GM15510 (cell line): ENCODE results near the gene LRFN3.
A peak's percentile ranks its signal among the peaks of the same experiment; 100 is the strongest.

Experiments
- POLR2A ChIP-seq: IDR thresholded peaks from 3 replicates; pipeline ENCODE4 v1.6.1; 2011; ENCODE audit warnings: borderline replicate concordance; ENCODE audit not compliant: insufficient read length; ENCODE audit errors: extremely low read depth

Gene LRFN3

DNA sequence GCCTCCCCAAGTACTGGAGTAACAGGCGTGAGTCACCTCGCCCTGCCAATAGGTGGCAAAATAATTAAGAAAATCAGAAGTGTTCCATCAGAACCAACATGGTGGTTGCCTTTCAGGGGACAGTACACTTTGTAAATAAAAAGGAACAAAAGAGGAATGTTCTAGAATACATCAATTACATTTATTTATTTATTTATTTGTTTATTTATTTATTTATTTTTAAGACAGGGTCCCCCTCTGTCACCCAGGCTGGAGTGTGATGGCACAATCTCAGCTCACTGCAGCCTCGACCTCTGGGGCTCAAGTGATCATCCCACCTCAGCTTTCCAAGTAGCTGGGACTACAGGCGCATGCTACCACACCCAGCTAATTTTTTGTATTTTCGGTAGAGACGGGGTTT is 15.2 kb upstream of the LRFN3 start:
- TF ChIP-seq POLR2A: no peak

DNA sequence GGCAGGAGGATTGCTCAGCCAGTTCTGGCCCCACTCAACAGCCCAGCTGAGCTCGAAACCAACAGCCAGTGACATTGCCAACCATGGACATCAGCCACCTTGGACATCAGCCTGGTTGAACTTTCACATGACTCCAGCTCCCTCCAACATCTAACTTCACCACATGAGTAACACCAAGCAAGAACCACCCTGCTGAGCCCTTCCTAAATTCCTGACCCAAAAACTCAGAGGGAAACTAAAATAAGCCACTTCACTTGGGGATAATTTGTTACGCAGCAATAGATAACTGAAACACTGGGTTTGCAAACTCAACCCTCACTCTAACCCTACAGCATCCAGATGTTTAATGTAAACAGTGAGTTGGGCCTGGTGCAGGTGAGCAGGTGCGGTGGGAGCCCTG is 10.7 kb upstream of the LRFN3 start:
- TF ChIP-seq POLR2A: no peak

DNA sequence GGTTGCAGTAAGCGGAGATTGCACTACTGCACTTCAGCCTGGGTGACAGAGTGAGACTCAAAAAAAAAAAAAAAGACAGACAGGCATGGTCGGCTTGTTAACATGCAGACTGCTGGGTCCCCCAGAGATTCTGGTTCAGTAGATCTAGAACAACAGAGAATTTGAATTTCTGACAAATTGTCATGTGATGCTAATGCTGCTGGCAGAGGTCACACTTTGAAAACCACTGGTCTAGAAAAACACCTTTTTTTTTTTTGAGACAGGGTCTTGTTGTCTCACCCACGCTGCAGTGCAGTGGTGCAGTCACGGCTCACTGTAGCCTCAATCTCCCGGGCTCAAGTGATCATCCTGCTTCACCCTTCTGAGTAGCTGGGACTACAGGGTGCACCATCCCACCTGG is 7.7 kb upstream of the LRFN3 start:
- no peak for TF ChIP-seq POLR2A

DNA sequence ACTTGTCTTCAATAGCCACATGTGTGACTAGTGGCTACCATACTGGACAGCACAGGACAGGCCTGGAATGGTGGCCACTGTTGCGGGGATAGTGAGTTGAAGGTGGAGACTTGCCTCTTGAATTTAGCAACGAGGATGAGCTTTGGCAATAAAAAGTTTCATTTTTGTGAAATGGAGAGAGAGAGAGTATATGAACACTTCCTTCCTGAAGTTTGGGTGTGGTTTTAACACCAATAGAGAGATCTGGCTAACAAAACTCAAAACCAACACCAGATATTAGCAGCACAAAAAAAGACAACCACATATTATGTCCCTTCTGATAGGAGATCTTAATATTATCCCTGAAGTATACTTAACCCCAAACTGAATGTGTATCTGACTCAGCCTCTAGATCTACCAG is 6.3 kb upstream of the LRFN3 start:
- no peak for TF ChIP-seq POLR2A

DNA sequence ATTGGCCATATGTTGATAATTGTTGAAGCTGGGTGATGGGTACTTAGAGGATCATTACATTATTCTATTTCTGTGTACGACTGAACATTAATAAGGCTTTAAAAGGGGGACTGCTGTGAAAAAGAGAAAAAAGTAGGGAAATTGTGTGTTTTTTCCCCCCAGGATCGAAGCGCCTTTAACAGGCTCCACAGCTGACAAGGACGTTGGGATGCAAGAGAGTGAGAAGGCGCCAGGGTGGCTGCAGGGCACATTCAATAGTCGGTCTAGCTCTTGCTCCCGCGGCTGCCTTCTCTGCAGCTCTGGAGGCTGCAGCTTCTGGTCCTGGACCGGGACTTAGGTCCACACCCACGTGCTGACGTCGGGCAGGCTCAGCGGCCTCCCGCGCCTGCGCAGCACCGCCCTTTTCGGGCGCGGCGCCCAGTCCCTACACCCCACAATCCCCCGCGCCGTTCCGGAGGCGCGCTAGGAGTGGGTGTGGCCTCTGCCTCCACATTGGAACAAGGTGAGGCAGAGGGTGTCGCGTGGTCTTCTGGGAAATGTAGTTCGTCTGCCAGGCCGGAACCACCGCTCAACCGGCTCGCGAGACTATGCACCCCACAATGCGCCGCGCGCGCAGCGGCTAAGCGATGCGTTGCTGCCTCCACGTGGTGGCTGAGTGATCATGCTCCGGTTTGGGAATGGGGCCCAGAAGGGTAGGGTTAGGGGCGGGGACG is 4.9 kb upstream of the LRFN3 start:
- peak; percentile 99 for TF ChIP-seq POLR2A

DNA sequence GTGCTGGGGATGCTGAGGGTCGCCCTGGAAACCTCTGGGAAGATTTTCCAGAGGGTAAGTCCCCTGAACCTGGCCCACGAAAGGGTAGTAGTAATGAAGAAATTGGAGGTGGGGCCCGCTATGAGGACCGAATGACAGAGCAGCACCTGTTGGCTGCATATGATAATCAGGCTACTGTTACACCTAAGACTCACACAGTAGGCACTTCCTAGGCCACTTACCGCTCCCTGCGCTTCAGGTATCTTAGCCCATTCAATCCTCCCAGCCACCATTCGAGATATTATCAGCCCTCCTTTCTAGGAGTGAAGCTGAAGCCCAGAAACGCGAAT is 4.3 kb upstream of the LRFN3 start:
- no peak for TF ChIP-seq POLR2A

DNA sequence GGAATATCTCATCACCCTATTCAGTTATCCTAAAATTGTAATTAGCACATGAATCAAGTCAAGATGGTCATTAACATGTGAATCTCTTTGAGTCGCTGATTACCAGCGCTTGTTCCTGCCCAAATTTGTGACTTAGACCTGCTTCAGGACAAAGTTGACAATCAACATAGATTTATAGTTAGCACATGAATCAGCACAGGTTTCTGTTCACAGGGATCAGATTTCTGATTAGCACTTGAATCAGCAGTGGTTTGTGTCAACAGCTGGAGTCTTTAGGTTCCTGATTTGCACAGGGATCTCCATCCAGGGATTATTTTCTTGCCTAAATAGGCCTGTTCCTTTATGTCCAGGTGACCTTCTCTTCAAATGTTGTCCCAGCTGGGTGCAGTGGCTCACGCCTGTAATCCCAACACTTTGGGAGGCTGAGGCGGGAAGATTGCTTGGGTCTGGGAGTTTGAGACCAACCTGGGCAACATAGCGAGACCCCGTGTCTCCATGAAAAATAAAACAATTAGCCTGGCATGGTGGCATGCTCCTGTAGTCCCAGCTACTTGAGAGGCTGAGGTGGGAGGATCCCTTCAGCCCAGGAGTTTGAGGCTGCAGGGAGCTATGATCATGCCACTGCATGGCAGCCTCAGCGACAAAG is 3.8 kb upstream of the LRFN3 start:
- TF ChIP-seq POLR2A: no peak

DNA sequence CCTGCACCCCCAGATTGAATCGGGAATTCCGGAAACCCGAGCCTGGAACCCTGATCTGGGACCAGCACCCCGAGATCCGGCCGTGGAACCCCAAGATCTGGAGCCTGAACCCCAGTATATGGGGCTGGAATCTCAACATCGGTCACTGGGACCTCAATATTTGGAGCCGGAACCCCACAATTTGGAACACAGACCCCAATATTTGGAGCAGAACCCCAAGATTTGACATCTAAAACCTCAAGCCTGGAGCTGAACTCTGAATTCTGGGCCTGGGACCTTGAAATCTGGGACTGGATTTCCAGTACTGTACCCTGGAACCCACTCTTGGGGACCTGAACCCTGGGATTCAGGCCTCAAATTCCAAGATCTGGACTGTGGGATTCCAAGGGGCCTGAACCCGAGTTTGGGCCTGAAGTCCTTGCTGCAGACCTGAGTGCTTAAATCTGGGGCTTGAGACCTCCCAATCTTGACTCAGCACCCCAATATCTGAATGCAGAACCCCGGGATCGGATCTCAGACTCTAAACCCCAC is 629 bp downstream of the LRFN3 start:
- TF ChIP-seq POLR2A: no peak

DNA sequence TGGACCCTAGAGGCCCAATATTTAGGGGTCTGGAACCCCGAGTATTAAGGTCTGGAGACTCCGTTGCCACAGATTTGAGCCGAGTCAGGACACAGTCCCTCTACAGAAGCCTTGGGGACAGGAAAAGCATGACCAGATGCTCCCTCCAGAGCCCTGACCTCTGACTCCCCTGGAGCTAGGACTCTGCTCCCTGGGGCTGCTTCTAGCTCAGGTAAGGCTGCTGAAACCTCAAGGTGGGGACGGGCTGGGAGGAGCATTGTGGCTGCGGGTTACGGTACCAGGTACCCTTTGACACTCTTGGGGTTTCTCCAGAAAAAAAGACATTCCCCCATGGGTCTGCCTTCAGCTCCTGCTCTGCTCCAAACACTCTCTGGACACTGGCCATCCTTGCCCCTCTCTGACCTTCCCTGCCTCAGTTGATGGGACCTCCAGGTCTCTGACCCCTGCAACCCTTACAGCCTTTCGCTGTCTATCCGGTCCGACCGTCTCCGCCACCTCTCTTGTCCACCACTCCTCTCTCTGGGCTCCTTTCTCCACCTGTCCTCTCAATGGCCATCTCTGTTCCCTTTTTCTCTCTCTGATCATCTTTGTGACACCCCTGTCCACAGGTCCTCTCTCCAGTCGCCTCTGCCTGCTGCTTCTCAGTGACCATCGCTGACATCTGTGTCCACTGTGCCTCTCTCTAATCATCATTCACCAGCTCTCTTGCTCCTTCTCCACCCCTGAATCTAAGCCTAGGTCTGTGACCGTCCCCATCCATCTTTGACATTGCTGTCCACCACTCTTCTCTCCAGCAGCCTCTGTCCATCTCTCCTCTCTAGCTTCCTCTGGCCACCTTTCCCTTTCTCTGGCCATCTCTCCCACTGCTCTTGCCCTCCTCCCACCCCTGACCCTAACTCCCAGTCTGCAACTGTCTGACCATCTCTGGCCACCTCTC is 1.4 kb downstream of the LRFN3 start:
- no peak for TF ChIP-seq POLR2A

DNA sequence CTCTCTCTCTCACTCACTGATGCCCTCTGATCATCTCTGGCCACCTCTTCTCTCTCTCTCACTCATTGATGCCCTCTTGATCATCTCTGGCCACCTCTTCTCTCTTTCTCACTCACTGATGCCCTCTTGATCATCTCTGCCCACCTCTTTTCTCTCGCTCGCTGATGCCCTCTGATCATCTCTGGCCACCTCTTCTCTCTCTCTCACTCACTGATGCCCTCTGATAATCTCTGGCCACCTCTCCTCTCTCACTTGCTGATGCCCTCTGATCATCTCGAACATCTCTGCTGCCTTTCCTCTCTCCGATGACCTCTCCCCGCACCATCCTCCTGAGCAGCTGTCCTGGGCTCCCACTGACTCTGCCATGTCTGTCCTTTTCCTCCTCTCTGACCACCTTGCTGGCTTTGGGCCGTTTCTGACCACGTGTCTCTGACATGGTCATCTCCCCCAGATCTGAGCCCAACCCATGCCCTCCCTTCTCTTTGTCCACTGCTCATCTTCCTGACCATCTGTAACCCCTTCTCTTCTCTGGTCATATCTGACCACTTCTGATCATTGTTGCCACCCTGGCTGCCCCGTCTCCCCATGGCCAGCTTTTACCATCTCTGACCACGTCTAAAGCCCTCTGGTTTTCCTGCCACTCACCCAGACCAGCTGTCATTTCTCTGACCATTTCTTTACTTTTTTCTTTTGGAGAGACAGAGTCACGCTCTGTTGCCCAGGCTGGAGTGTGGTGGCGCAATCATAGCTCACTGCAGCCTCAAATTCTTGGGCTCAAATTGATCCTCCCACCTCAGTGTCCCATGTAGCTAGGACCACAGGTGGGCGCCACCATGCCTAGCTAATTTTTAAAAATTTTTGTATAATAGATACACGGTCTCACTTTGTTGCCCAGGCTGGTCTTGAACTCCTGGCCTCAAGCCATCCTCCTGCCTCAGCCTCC is 2.4 kb downstream of the LRFN3 start:
- no peak for TF ChIP-seq POLR2A

DNA sequence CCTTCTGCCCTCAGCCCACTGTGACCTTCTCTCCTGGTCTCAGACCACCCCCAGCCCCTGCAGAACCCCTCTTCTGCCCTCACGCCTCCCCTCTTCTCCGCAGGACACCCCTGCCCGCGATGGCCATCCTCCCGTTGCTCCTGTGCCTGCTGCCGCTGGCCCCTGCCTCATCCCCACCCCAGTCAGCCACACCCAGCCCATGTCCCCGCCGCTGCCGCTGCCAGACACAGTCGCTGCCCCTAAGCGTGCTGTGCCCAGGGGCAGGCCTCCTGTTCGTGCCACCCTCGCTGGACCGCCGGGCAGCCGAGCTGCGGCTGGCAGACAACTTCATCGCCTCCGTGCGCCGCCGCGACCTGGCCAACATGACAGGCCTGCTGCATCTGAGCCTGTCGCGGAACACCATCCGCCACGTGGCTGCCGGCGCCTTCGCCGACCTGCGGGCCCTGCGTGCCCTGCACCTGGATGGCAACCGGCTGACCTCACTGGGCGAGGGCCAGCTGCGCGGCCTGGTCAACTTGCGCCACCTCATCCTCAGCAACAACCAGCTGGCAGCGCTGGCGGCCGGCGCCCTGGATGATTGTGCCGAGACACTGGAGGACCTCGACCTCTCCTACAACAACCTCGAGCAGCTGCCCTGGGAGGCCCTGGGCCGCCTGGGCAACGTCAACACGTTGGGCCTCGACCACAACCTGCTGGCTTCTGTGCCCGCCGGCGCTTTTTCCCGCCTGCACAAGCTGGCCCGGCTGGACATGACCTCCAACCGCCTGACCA is 3.3 kb downstream of the LRFN3 start:
- no peak for TF ChIP-seq POLR2A

DNA sequence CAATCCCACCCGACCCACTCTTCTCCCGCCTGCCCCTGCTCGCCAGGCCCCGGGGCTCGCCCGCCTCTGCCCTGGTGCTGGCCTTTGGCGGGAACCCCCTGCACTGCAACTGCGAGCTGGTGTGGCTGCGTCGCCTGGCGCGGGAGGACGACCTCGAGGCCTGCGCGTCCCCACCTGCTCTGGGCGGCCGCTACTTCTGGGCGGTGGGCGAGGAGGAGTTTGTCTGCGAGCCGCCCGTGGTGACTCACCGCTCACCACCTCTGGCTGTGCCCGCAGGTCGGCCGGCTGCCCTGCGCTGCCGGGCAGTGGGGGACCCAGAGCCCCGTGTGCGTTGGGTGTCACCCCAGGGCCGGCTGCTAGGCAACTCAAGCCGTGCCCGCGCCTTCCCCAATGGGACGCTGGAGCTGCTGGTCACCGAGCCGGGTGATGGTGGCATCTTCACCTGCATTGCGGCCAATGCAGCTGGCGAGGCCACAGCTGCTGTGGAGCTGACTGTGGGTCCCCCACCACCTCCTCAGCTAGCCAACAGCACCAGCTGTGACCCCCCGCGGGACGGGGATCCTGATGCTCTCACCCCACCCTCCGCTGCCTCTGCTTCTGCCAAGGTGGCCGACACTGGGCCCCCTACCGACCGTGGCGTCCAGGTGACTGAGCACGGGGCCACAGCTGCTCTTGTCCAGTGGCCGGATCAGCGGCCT is 4.1 kb downstream of the LRFN3 start:
- TF ChIP-seq POLR2A: no peak

DNA sequence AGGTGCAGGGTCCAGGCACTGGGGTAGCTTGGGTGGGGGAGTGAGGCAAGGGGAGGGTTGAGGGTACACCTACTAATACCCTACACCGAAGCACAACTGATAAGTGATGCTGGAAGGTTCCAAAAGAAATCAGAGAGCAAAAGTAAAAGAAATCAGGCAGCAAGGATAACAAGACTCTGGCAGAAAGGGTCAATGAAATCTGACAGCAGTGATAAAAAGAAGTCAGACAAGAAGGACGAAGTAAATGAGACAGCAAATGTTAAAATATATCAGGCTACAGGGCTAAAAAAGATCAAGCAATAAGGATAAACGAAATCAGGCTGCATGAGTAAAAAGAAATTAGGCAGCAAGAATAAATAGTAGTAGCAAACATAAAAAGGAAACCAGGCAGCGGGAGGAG is 4.7 kb downstream of the LRFN3 start:
- TF ChIP-seq POLR2A: no peak
